Keratinocyte (primary cell): ENCODE measurements around the gene TNFSF15. TPM values are rescaled to one million over a fixed set of nuclear protein-coding genes. Genes with fewer than 3 reads are reported as not detected.
A peak's percentile ranks its signal among the peaks of the same experiment; 100 is the strongest.

Source experiments
- DNase-seq: peaks from one replicate; pipeline ENCODE4 v3.0.0-alpha.2; 2011; ENCODE audit warnings: low read depth, missing footprints, low spot score
- FAIRE-seq: peaks from 2 replicates; lab custom pipeline; 2011; peaks lifted over from hg19 to GRCh38; lab: Jason Lieb, UNC
- H2AFZ ChIP-seq: 2 replicates; pipeline ENCODE4 v1.6.0; 2012; ENCODE audit warnings: low read length, control low read depth, inconsistent platforms; ENCODE audit not compliant: control insufficient read depth
- H3K27ac ChIP-seq: 2 replicates; pipeline ENCODE4 v1.5.1; 2011; ENCODE audit warnings: low read length; ENCODE audit not compliant: control insufficient read depth, insufficient read depth
- H3K27me3 ChIP-seq: 3 replicates; pipeline ENCODE4 v1.6.0; 2011; ENCODE audit warnings: low read length; ENCODE audit not compliant: control insufficient read depth, insufficient read depth; ENCODE audit errors: extremely low read depth
- H3K36me3 ChIP-seq, 2 experiments: 2 replicates in 1 of 2; 3 replicates in 1 of 2; pipeline ENCODE4 v1.5.1; 2011; ENCODE audit warnings: low read length in 2 of 2, mild to moderate bottlenecking in 1 of 2; ENCODE audit not compliant: control insufficient read depth in 2 of 2, insufficient read depth in 2 of 2; ENCODE audit errors: extremely low read depth in 1 of 2
- H3K4me1 ChIP-seq: 3 replicates; pipeline ENCODE4 v1.5.1; 2011; ENCODE audit warnings: low read length; ENCODE audit not compliant: control insufficient read depth, insufficient read depth; ENCODE audit errors: extremely low read depth
- H3K4me2 ChIP-seq: 3 replicates; pipeline ENCODE4 v1.6.0; 2011; ENCODE audit warnings: low read depth, low read length; ENCODE audit not compliant: control insufficient read depth, insufficient read depth; ENCODE audit errors: extremely low read depth
- H3K4me3 ChIP-seq, 3 experiments: fragments of 200-600 bp in 1 of 3; sonication (generic) in 1 of 3; 2 replicates in 2 of 3; 3 replicates in 1 of 3; pipeline ENCODE4 v1.5.1; 2011 to 2016; ENCODE audit warnings: low read length in 3 of 3, mild to moderate bottlenecking in 3 of 3, control low read depth in 2 of 3, inconsistent platforms in 1 of 3, low read depth in 1 of 3, mixed read lengths in 1 of 3, mixed run types in 1 of 3, moderate library complexity in 1 of 3; ENCODE audit not compliant: control insufficient read depth in 2 of 3, insufficient read depth in 2 of 3; ENCODE audit errors: extremely low read depth in 1 of 3
- H3K79me2 ChIP-seq: 2 replicates; pipeline ENCODE4 v1.6.0; 2012; ENCODE audit warnings: low read length; ENCODE audit not compliant: control insufficient read depth, insufficient read depth
- H3K9ac ChIP-seq: 3 replicates; pipeline ENCODE4 v1.6.0; 2011; ENCODE audit warnings: low read length; ENCODE audit not compliant: control insufficient read depth, insufficient read depth; ENCODE audit errors: extremely low read depth
- H3K9me1 ChIP-seq: 3 replicates; pipeline ENCODE4 v1.6.0; 2011; ENCODE audit warnings: low read length; ENCODE audit not compliant: control insufficient read depth, insufficient read depth; ENCODE audit errors: extremely low read depth
- H3K9me3 ChIP-seq: 2 replicates; pipeline ENCODE4 v1.5.1; 2012; ENCODE audit warnings: low read depth, low read length; ENCODE audit not compliant: control insufficient read depth
- H4K20me1 ChIP-seq: 3 replicates; pipeline ENCODE4 v1.6.0; 2011; ENCODE audit warnings: low read length; ENCODE audit not compliant: control insufficient read depth, insufficient read depth; ENCODE audit errors: extremely low read depth
- CTCF ChIP-seq, 3 experiments: IDR thresholded peaks in 1 of 3; conservative IDR thresholded peaks in 1 of 3; optimal IDR thresholded peaks in 1 of 3; 2 replicates in 2 of 3; 3 replicates in 1 of 3; pipeline versions ENCODE3 to v1.5.1; 2011; ENCODE audit warnings: low read length in 3 of 3, mild to moderate bottlenecking in 3 of 3, moderate library complexity in 2 of 3, control low read depth in 1 of 3, inconsistent platforms in 1 of 3; ENCODE audit not compliant: insufficient read depth in 2 of 3; ENCODE audit errors: extremely low read depth in 1 of 3
- EZH2 ChIP-seq: IDR thresholded peaks from one replicate; pipeline ENCODE4 v1.6.1; 2012; ENCODE audit warnings: inconsistent platforms, mild to moderate bottlenecking, low read length, moderate library complexity
- dilution Hi-C: fragments of 300-500 bp; cut with MboI; formaldehyde crosslinking; loops from one replicate; pipeline ENCODE4 v1.7.0; 2020; ENCODE audit warnings: low sequenced_read_pairs; ENCODE audit not compliant: extremely low pct_ligation_motif_present
- polyA plus RNA-seq, 5 experiments: library from polyadenylated mRNA; depleted of rRNA in 3 of 5; stranded (reverse) in 3 of 5; stranded (forward) in 1 of 5; unstranded in 1 of 5; fragments of >200 nt; gene quantifications; 1 replicate in 1 of 5; 2 replicates in 3 of 5; 3 replicates in 1 of 5; pipeline versions ENCODE4 v1.2.1 to v1.2.3, GENCODE V29; 2011 to 2012; ENCODE audit warnings: missing spikeins in 2 of 5, low read depth in 1 of 5, low replicate concordance in 1 of 5

TNFSF15 gene
- polyA plus RNA-seq, 1 donor (not counting 4 experiments of a cell fraction or from before 2014, with no cell fraction given) = 1.1 TPM

- H2AFZ ChIP-seq = no peak overlapping the region
- H3K9ac ChIP-seq = no peak overlapping the region
- no peaks in the 10 kb centered on the region for H3K27me3 ChIP-seq
- no peaks in the 10 kb centered on the region for H4K20me1 ChIP-seq
- no peak overlapping the region for H3K27ac ChIP-seq
- H3K4me3 ChIP-seq = no peak overlapping the region
- dilution Hi-C loops = no loop called here
- H3K36me3 ChIP-seq = no peaks in the 10 kb centered on the region
- no peaks in the 10 kb centered on the region for H3K79me2 ChIP-seq
- H3K4me2 ChIP-seq = no peak overlapping the region
- DNase-seq (no peak), FAIRE-seq (peak; percentile 97)
- no peaks in the 10 kb centered on the region for H3K9me3 ChIP-seq
- peak; percentile 76 to 91 (median 85) for TF ChIP-seq CTCF (optimal IDR thresholded peaks at IDR 0.05 in 1 of 3, IDR thresholded peaks at IDR 0.05 in 1 of 3, conservative IDR thresholded peaks at IDR 0.05 in 1 of 3; ENCODE audit: extremely low read depth in 1 of 3, insufficient read depth in 2 of 3, low read length in 3 of 3)
- no peak for TF ChIP-seq EZH2
- peaks cover 10% of the 10 kb centered on the region for H3K4me1 ChIP-seq
- no peaks in the 10 kb centered on the region for H3K9me1 ChIP-seq
Observed at GRCh38 chr9:114738581-114739316, 67.1 kb downstream of the TNFSF15 start.

GRCh38 chr9:114737847-114738246, 68.0 kb downstream of the TNFSF15 start:
- Histone ChIP-seq H3K4me2 (no peak overlapping the region), H3K4me3 (no peak overlapping the region), H3K9me3 (no peaks in the 10 kb centered on the region), H3K79me2 (no peaks in the 10 kb centered on the region), H3K9ac (no peak overlapping the region), H3K9me1 (no peaks in the 10 kb centered on the region), H3K36me3 (no peaks in the 10 kb centered on the region), H2AFZ (no peak overlapping the region), H3K27ac (no peak overlapping the region), H3K27me3 (no peaks in the 10 kb centered on the region), H3K4me1 (peaks cover 17% of the 10 kb centered on the region), H4K20me1 (no peaks in the 10 kb centered on the region)
- dilution Hi-C loops = no loop called here
- FAIRE-seq (no peak), DNase-seq (no peak)
- TF ChIP-seq CTCF (optimal IDR thresholded peaks at IDR 0.05 in 1 of 3, IDR thresholded peaks at IDR 0.05 in 1 of 3, conservative IDR thresholded peaks at IDR 0.05 in 1 of 3; ENCODE audit: extremely low read depth in 1 of 3, insufficient read depth in 2 of 3, low read length in 3 of 3) = no peak
- no peak for TF ChIP-seq EZH2
